NCI-H2171 treated with DMSO at 0.1 percent for 48 hours (cell line): Measurements from ENCODE around the gene RNPEP.
"Not testable (repeated sequence)": the region's sequence is repeated elsewhere in the genome, so short reads cannot be mapped to it uniquely, and the experiment has no call there.

Source experiments
- DNase-seq: peaks from one replicate; lab custom pipeline; 2025; lab: John Stamatoyannopoulos, UW

RNPEP gene

GRCh38 chr1:202010180-202011015 is 27.9 kb downstream of the RNPEP start, which contains the start of gene ELF3:
TSS of gene ELF3 (plus strand) at chr1:202010587. CDS start at chr1:202011137, 550 bp downstream.
- DNase-seq: no peak

GRCh38 chr1:202011994-202012393 is 29.5 kb downstream of the RNPEP start:
- no peak for DNase-seq

- DNase-seq: no peak
Observed at GRCh38 chr1:202012544-202013478, 30.4 kb downstream of the RNPEP start.

- no peak for DNase-seq
Observed at GRCh38 chr1:202013603-202014002, 31.2 kb downstream of the RNPEP start.

GRCh38 chr1:202014060-202014459 is 31.6 kb downstream of the RNPEP start:
- DNase-seq: no peak

- no peak for DNase-seq
Observed at GRCh38 chr1:202014915-202015661, 32.6 kb downstream of the RNPEP start.

- DNase-seq: no peak
Observed at GRCh38 chr1:202015662-202015937, 33.2 kb downstream of the RNPEP start.

GRCh38 chr1:202016022-202016810 is 33.8 kb downstream of the RNPEP start:
- DNase-seq: peak; percentile 56

GRCh38 chr1:202016811-202017748 is 34.6 kb downstream of the RNPEP start:
- DNase-seq: no peak

GRCh38 chr1:202017749-202018467 is 35.5 kb downstream of the RNPEP start:
- peak; percentile 29 for DNase-seq

- DNase-seq: peak; percentile 94
Observed at GRCh38 chr1:202018468-202019234, 36.2 kb downstream of the RNPEP start.

- not testable (repeated sequence) for DNase-seq
Observed at GRCh38 chr1:202019235-202019558, 36.7 kb downstream of the RNPEP start.

GRCh38 chr1:202023001-202023433 is 40.6 kb downstream of the RNPEP start:
- DNase-seq: peak; percentile 80

- DNase-seq: no peak
Observed at GRCh38 chr1:202029171-202029665, 46.8 kb downstream of the RNPEP start.

GRCh38 chr1:202029727-202030126 is 47.3 kb downstream of the RNPEP start:
- no peak for DNase-seq

GRCh38 chr1:202031796-202032195 is 49.3 kb downstream of the RNPEP start:
- no peak for DNase-seq

- no peak for DNase-seq
Observed at GRCh38 chr1:202034149-202034682, 51.8 kb downstream of the RNPEP start.

- DNase-seq: peak; percentile 79
Observed at GRCh38 chr1:202034683-202035462, 52.4 kb downstream of the RNPEP start.
